Keratinocyte (primary cell): ENCODE results near the gene TSC1.

Experiments used
- CTCF ChIP-seq, 3 experiments: IDR thresholded peaks in 1 of 3; conservative IDR thresholded peaks in 1 of 3; optimal IDR thresholded peaks in 1 of 3; 2 replicates in 2 of 3; 3 replicates in 1 of 3; pipeline versions ENCODE3 to v1.5.1; 2011; ENCODE audit warnings: low read length in 3 of 3, mild to moderate bottlenecking in 3 of 3, moderate library complexity in 2 of 3, control low read depth in 1 of 3, inconsistent platforms in 1 of 3; ENCODE audit not compliant: insufficient read depth in 2 of 3; ENCODE audit errors: extremely low read depth in 1 of 3
- EZH2 ChIP-seq: IDR thresholded peaks from one replicate; pipeline ENCODE4 v1.6.1; 2012; ENCODE audit warnings: inconsistent platforms, mild to moderate bottlenecking, low read length, moderate library complexity

- TF ChIP-seq CTCF (optimal IDR thresholded peaks at IDR 0.05 in 1 of 3, IDR thresholded peaks at IDR 0.05 in 1 of 3, conservative IDR thresholded peaks at IDR 0.05 in 1 of 3; ENCODE audit: extremely low read depth in 1 of 3, insufficient read depth in 2 of 3, low read length in 3 of 3) (no peak), EZH2 (no peak)
These were observed 41.1 kb upstream of the TSC1 start for GRCh38 chr9:132985489-132985888.
